Neural cell (in vitro differentiated cells): Measurements from ENCODE around the gene GOLGA6A.

Experiments used
- EP300 ChIP-seq: fragments of 450-650 bp; conservative IDR thresholded peaks from 2 replicates; pipeline ENCODE4 v1.6.1; 2014; ENCODE audit warnings: antibody characterized with exemption, mild to moderate bottlenecking, moderate library complexity; ENCODE audit not compliant: poor library complexity, severe bottlenecking
- MXI1 ChIP-seq: fragments of 450-650 bp; conservative IDR thresholded peaks from 2 replicates; pipeline ENCODE4 v1.6.1; 2014; ENCODE audit warnings: antibody characterized with exemption, mild to moderate bottlenecking; ENCODE audit not compliant: poor library complexity, severe bottlenecking
- POLR2AphosphoS5 ChIP-seq: IDR thresholded peaks from 2 replicates; pipeline ENCODE4 v1.6.1; 2012
- RAD21 ChIP-seq: fragments of 450-650 bp; conservative IDR thresholded peaks from 2 replicates; pipeline ENCODE4 v1.6.1; 2014; ENCODE audit warnings: antibody characterized with exemption, mild to moderate bottlenecking, moderate library complexity
- TAF1 ChIP-seq: IDR thresholded peaks from 2 replicates; pipeline ENCODE4 v1.6.1; 2012; ENCODE audit warnings: low read depth
- TF ChIP-seq, protein P1 (sequence below): fragments of 450-650 bp; IDR thresholded peaks from 2 replicates; pipeline ENCODE4 v1.5.1; 2014; ENCODE audit warnings: antibody characterized with exemption, mild to moderate bottlenecking, moderate library complexity; ENCODE audit not compliant: poor library complexity, severe bottlenecking

DNA sequence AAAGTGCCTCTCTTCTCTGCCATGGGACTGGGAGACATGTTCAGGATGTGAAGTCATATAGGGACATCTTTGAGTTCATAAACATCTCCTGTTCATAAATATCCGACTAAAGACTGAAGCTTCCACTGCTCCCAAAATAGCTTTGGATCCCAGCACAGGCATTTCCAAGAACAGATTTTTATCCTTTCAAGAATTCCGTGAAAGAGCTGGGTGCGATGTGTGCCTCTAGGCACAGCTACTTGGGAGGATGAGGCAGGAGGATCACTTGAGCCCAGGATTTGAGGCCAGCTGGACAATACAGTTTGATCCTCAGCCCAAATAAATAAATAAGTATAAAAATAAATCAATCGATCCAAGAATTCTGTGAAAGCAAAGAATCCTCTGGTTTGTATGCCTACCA lies 41.3 kb upstream of the GOLGA6A start:
- TF ChIP-seq EP300 (no peak), MXI1 (no peak), RAD21 (no peak), POLR2AphosphoS5 (no peak), TAF1 (no peak)
- TF ChIP-seq, protein P1, sequence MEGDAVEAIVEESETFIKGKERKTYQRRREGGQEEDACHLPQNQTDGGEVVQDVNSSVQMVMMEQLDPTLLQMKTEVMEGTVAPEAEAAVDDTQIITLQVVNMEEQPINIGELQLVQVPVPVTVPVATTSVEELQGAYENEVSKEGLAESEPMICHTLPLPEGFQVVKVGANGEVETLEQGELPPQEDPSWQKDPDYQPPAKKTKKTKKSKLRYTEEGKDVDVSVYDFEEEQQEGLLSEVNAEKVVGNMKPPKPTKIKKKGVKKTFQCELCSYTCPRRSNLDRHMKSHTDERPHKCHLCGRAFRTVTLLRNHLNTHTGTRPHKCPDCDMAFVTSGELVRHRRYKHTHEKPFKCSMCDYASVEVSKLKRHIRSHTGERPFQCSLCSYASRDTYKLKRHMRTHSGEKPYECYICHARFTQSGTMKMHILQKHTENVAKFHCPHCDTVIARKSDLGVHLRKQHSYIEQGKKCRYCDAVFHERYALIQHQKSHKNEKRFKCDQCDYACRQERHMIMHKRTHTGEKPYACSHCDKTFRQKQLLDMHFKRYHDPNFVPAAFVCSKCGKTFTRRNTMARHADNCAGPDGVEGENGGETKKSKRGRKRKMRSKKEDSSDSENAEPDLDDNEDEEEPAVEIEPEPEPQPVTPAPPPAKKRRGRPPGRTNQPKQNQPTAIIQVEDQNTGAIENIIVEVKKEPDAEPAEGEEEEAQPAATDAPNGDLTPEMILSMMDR: no peak
